ENCODE data around the gene CCDC191. TPM values are rescaled to one million over a fixed set of nuclear protein-coding genes. Genes with fewer than 3 reads are reported as not detected.

CCDC191 gene
- total RNA-seq, 6 donors from 2014 or later, result 3.8 to 27.2 (median 9.1) TPM

GRCh38 chr3:114033721-114034120, 22.6 kb downstream of the CCDC191 start:
- TF ChIP-seq POLR2AphosphoS5 (IDR thresholded peaks at IDR 0.05) (no peak), POLR2A (IDR thresholded peaks at IDR 0.05) (no peak), CTCF (IDR thresholded peaks at IDR 0.05) (no peak)
- Histone ChIP-seq H3K27ac (no peak overlapping the region), H3K9me3 (no peaks in the 10 kb centered on the region), H3K4me1 (no peaks in the 10 kb centered on the region), H3K4me3 (no peak overlapping the region), H3K27me3 (no peaks in the 10 kb centered on the region), H3K36me3 (peaks cover 0 to 23% (median 3%) of the 10 kb centered on the region in 4 donors)
- no peak for ATAC-seq (ENCODE audit: low FRiP score in 2 of 2)
- 76 to 94% methylated on average over 1 of the region's 1 CpG for WGBS, 2 donors
- DNase-seq, result no peak

DNA sequence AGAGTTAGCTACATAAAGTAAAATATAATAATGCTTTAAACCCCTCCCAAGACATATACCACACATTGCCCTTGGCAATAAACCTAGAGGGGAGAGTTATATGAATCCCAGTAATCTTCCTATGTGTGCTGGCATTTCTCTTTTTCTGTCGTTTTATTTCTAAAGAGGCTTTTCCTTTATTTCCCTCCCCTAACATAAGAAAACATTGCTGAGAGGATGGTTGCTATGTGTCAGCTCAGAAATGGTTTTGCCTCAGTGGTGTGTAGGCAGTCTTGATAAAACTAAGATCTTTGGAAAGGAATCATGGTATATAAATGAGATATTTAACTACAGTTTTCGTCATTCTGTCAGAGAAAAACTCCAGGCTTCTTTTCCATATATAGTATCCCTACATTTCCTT, 30.0 kb downstream of the CCDC191 start:
- WGBS, 2 donors, result 76 to 81% methylated on average over 2 of the region's 2 CpGs

GRCh38 chr3:114025451-114025850, 30.9 kb downstream of the CCDC191 start:
- ATAC-seq (ENCODE audit: low FRiP score in 2 of 2) (no peak), DNase-seq (no peak)
- Histone ChIP-seq H3K4me1 (no peaks in the 10 kb centered on the region), H3K4me3 (no peak overlapping the region), H3K27me3 (no peaks in the 10 kb centered on the region), H3K36me3 (no peaks in the 10 kb centered on the region), H3K27ac (no peak overlapping the region), H3K9me3 (no peaks in the 10 kb centered on the region)
- TF ChIP-seq POLR2A (IDR thresholded peaks at IDR 0.05), result no peak
- no peak for TF ChIP-seq EP300 (IDR thresholded peaks at IDR 0.05)
- TF ChIP-seq POLR2AphosphoS5 (IDR thresholded peaks at IDR 0.05), result no peak
- TF ChIP-seq CTCF (IDR thresholded peaks at IDR 0.05), result no peak
- 92 to 93% methylated on average over 2 of the region's 2 CpGs for WGBS, 2 donors

More for the DNA sequence above, 30.0 kb downstream of the CCDC191 start:
- TF ChIP-seq POLR2AphosphoS5 (IDR thresholded peaks at IDR 0.05), result no peak
- TF ChIP-seq CTCF (IDR thresholded peaks at IDR 0.05), result no peak
- TF ChIP-seq POLR2A (IDR thresholded peaks at IDR 0.05), result no peak
- no peak for TF ChIP-seq EP300 (IDR thresholded peaks at IDR 0.05)
- Histone ChIP-seq H3K9me3 (no peaks in the 10 kb centered on the region), H3K27me3 (no peaks in the 10 kb centered on the region), H3K27ac (no peak overlapping the region), H3K4me3 (no peak overlapping the region), H3K4me1 (no peaks in the 10 kb centered on the region), H3K36me3 (no peaks in the 10 kb centered on the region)
- DNase-seq (no peak), ATAC-seq (ENCODE audit: low FRiP score in 2 of 2) (no peak)

DNA sequence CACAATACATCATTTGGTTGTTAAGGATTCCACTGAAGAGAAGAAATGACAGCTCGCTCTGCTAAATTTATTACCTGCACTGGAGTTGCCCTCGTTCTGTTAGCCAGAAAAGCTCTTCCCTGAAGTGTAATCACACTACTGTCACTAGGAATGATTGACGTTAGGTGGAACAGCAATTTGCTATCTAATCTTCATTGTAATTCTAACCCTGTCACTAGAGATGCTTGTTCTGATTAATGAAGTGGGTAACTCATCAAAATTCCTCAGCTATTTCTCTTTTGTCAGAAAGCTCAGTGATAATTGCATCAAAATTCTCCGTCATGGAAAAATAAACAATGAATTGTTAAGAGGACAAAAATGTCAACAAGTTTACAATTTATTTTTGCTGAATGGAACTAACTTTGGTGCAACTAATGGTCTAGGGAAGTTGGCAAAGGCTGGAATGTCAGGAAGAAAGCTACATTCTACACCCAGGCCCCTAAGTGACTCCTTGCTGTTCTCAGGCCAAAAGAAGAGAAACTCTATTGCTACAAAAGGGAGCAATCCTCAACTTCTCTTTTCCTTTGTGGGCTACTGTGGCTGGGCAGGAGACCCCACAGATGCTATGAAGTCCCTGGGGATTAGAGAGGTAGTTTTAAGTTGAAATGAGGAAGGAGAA, 34.1 kb downstream of the CCDC191 start:
- no peak for ATAC-seq (ENCODE audit: low FRiP score in 2 of 2)
- TF ChIP-seq POLR2A (IDR thresholded peaks at IDR 0.05) (no peak), CTCF (IDR thresholded peaks at IDR 0.05) (no peak), EP300 (IDR thresholded peaks at IDR 0.05) (no peak), POLR2AphosphoS5 (IDR thresholded peaks at IDR 0.05) (no peak)
- H3K27me3 ChIP-seq, result no peaks in the 10 kb centered on the region
- no peak for DNase-seq
- 78 to 80% methylated on average over 4 of the region's 4 CpGs for WGBS, 2 donors
- H3K9me3 ChIP-seq, result no peaks in the 10 kb centered on the region
- H3K27ac ChIP-seq, result no peak overlapping the region
- no peaks in the 10 kb centered on the region for H3K4me1 ChIP-seq
- H3K4me3 ChIP-seq, result no peak overlapping the region
- no peaks in the 10 kb centered on the region for H3K36me3 ChIP-seq

DNA sequence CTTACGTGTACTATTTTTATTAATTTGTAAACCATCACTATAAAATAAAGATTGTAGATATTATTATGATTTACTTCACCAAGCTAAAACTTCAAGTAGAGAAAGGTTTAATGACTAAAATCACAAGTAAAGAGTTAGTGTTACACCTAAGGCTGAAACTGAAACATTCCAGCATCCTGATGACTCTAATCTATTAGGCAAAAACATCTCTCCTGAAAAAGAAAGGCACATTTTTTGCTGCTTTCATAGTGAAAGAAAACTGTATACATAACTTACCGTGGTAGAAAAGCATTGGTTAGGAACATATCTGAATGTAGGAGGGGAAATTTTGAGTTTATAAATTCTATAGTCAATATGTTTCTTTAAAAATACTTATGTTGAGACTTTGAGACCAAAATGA, 35.4 kb downstream of the CCDC191 start:
- Histone ChIP-seq H3K27me3 (no peaks in the 10 kb centered on the region), H3K9me3 (no peaks in the 10 kb centered on the region), H3K36me3 (no peaks in the 10 kb centered on the region), H3K4me1 (no peaks in the 10 kb centered on the region), H3K4me3 (no peak overlapping the region), H3K27ac (no peak overlapping the region)
- no peak for TF ChIP-seq EP300 (IDR thresholded peaks at IDR 0.05)
- no peak for ATAC-seq (ENCODE audit: low FRiP score in 2 of 2)
- WGBS, 2 donors, result 89 to 92% methylated on average over 2 of the region's 2 CpGs
- no peak for DNase-seq
